Vagina (tissue), 2 donors: ENCODE results near the gene GDF3.

ENCODE experiments used
- CTCF ChIP-seq, 3 experiments: fragments of 450-650 bp in 2 of 3; fragments of 200-600 bp in 1 of 3; sonication (generic) in 1 of 3; IDR thresholded peaks; one replicate each; pipeline ENCODE4 v1.5.1; 2017 to 2019; ENCODE audit warnings: antibody characterized with exemption in 3 of 3, mild to moderate bottlenecking in 2 of 3, moderate library complexity in 2 of 3
- POLR2A ChIP-seq, 2 donors: fragments of 450-650 bp; IDR thresholded peaks; one replicate each; pipeline ENCODE4 v1.6.1; 2017; ENCODE audit warnings: antibody characterized with exemption in 2 of 2, mild to moderate bottlenecking in 2 of 2, moderate library complexity in 2 of 2

GRCh38 chr12:7666595-7666994, 29.0 kb downstream of the GDF3 start:
- TF ChIP-seq CTCF (IDR thresholded peaks at IDR 0.05) (no peak), POLR2A (IDR thresholded peaks at IDR 0.05) (no peak)
